Fibroblast of skin of abdomen (primary cell): ENCODE data around the gene TMC1.

Experiments used
- DNase-seq: peaks from one replicate; pipeline ENCODE4 v3.0.0-alpha.2; 2013

Gene TMC1

GRCh38 chr9:72526901-72527800 is 5.7 kb downstream of the TMC1 start:
- peak; percentile 90 for DNase-seq

GRCh38 chr9:72527801-72528195 is 6.4 kb downstream of the TMC1 start:
- no peak for DNase-seq

- DNase-seq = no peak
These were observed 8.1 kb downstream of the TMC1 start for GRCh38 chr9:72529531-72529930.

DNA sequence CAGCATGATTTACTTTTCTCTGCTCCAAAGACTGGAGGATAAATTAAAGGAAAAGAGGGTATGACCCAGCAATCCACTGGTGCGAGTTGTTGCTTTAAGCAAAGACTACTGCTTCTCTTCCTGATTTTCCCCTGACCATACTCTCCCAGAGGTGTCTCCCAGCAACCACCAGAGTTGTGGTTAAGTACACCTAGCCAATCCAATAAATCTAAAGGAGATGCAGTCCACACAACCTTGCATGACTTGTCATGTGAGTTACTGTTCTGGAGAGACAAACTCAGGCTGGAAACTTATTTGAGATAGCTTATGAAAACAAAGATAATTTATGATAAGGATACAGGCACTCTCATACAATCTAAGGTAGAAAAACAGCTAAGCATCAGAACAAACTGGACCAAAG is 11.9 kb downstream of the TMC1 start:
- DNase-seq = peak; percentile 54

- no peak for DNase-seq
These were observed 13.5 kb downstream of the TMC1 start for GRCh38 chr9:72534931-72535330.

- no peak for DNase-seq
These were observed 15.7 kb downstream of the TMC1 start for GRCh38 chr9:72537011-72537545.

GRCh38 chr9:72537671-72538070 is 16.3 kb downstream of the TMC1 start:
- no peak for DNase-seq

DNA sequence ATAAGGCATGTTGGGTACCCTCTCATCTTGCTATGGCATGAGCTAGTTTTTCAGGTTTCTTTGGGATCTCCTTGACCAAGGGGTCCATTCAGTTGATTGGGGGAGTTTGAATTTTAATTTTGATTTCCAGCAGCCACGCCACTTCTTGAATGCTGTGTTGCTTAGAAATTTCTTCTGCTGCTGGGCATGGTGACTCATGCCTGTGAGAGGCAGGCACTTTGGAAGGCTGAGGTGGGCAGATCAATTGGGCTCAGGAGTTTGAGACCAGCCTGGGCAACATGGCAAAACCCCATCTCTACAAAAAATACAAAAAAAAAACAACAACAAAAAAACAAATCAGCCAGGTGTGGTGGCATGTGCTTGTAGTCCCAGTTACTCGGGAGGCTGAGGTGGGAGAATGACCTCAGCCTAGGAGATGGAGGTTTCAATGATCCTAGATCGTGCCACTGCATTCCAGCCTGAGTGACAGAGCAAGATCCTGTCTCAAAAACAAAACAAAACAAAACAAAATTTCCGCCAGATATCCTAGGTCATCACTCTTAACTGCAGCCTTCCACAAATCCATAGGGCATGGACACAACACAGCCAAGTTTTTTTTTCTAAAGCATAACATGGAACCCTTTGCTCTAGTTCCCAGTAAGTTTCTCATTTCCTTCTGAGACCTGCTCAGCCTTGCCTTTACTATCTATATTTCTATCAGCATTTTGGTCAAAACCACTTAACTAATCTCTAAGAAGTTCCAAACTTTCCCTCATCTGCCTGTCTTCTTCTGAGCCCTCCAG is 17.7 kb downstream of the TMC1 start:
- no peak for DNase-seq

DNA sequence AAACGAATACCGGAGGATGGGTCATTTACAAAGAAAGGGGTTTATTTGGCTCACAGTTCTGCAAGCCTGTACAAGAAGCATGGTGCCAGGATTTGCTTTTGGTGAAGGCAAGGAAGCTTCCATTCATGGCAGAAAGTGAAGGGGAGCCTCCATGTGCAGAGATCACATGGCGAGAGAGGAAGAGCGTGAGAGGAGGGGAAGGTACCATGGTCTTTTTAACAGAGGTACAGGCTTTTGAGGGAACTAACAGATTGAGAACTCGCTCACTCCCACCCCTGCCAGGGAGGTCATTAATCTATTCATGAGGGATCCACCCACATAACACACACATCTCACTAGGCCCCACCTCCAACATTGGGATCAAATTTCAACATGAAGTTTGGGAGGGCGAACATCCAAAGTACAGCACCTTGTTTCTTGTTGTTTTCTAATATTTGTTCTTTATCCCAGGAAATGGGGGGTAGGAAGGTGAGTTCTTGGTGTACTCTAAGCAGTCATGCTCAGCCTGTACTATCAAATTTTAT is 18.5 kb downstream of the TMC1 start:
- DNase-seq = no peak

GRCh38 chr9:72540348-72540873 is 19.0 kb downstream of the TMC1 start:
- no peak for DNase-seq

GRCh38 chr9:72542537-72542833 is 21.1 kb downstream of the TMC1 start:
- peak; percentile 52 for DNase-seq

DNA sequence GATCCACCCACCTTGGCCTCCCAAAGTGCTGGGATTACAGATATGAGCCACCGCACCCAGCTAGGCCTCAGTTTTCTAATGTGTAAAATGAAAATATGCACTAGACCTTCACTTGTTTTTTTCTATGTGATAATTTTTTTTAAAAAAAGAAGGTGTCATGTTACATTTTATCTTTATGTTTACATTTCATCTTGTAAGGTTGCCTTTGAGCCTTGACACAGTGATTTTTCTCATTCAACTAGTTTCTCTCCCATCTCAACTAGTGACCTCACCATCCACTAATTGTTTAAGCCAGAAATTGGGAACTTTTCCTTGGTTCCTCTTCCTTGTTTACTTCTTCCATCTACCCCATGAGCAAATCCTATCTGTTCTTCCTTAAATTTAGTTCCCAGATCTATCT is 21.5 kb downstream of the TMC1 start:
- DNase-seq = no peak

- DNase-seq = no peak
These were observed 29.9 kb downstream of the TMC1 start for GRCh38 chr9:72551306-72551705.

DNA sequence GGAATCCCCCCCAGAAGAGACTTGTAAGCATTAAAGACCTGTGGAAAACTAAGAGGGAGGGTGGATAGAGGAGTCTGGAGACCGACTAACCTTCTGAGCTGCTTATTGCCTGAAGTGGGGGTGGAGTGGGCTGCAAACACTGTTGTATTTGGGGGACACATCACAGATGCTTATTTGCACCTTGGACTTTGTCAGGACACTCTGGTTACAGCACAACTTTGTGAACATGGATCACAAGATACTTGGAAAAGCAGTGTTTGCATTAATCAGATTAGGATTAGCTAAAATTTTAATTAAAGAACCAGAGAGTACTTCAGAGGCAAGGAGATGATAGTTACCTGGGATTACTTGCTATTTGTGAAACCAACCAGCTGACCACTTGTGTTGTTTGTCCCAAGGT is 30.9 kb downstream of the TMC1 start:
- DNase-seq = no peak

DNA sequence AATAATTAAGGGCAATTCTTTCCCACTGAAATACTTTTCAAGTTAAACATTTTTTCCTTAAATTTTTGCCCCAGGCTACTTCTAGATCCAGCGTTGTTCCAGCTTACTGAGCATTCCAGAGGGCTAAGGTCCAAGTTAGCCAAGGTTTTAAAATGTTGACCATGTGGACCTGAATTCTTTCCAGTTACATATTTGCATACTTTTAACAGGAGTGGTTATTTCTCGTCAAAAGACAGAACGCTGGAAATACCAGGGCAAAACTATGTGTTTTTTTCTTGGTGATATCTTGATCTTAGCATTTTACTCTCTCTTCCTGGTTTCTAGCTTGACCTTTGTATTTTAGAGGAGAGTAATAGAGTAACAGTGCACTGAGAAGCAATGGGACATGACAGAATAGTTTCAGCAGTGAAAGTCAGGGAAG is 32.8 kb downstream of the TMC1 start:
- DNase-seq = peak; percentile 92

DNA sequence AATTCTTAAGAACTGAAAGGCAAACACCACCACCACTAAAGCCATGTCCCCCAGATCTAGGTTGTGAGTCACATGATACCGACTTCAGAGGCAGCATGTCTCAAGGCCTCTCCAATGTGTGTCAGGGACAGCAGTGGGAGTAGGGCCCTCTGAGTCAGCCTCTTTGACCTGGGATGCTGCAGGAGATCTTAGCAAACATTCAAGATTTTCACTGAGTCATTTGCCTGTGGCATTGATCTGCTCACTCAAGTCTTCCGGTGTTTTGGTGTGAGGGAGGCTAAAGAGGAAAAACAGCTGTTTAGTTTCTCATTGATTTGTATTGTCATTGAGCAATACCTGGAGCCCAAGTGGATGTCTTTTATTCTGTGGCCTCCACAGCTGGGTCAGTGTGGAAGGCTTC is 36.1 kb downstream of the TMC1 start:
- DNase-seq = peak; percentile 87

- no peak for DNase-seq
These were observed 38.7 kb downstream of the TMC1 start for GRCh38 chr9:72560086-72560485.

DNA sequence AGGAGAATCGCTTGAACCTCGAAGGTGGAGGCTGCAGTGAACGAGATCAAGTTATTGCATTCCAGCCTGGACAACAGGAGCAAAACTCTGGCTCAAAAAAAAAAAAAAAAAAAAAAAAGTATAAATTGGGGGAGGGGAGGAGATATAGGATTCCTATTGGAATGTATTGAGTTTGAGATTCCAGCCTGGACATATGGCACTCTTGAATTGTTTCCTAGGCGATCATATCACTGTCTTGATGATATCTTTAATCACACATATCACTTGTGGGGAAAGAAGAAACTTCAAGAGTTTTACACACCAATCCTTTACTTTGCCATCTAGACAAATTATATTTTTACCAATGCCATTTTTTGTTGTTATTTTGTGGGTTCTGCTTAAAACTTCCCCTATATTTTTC is 42.4 kb downstream of the TMC1 start:
- no peak for DNase-seq

- no peak for DNase-seq
These were observed 43.3 kb downstream of the TMC1 start for GRCh38 chr9:72564479-72565281.

DNA sequence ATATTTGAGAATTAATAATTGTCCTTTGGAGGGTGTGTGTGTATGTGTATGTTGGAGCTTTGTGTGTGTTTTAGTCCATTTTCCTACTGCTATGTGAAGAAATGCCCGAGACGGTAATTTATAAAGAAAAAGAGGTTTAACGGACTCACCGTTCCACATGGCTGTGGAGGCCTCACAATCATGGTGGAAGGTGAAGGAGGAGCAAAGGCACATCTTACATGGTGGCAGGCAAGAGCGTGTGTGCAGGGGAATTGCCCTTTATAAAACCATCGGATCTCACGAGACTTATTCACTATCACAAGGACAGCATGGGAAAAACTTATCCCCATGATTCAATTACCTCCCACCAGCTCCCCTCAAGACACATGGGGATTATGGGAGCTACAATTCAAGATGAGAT is 44.1 kb downstream of the TMC1 start:
- DNase-seq = no peak

GRCh38 chr9:72574156-72574810 is 52.9 kb downstream of the TMC1 start:
- no peak for DNase-seq

DNA sequence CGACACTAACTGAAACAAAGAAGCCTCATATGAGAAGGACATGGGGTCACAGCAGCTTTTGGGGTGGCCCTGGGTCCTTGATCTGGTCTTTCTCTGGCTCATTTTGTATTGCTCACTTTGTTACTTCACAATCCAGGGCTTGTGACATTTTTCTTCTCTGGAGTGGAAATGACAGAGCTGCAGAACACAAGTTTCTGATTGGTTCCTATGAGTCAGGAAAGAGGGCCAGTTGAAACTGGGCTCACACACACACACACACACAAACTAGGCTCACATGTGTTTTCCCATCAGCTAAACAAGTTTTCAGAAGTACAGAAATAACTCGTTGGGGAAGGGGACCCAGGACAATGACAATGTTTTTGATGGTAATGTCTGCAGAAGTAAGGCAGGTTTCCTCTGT is 54.3 kb downstream of the TMC1 start:
- no peak for DNase-seq
